NCI-H226 (cell line): ENCODE measurements around the gene GALT.
"Not testable (repeated sequence)": the region's sequence is repeated elsewhere in the genome, so short reads cannot be mapped to it uniquely, and the experiment has no call there.

ENCODE experiments used
- DNase-seq: peaks from one replicate; pipeline ENCODE4 v3.0.0-alpha.2; 2015

The GALT gene

GRCh38 chr9:34627716-34628655 is 18.5 kb upstream of the GALT start:
- DNase-seq, result no peak

GRCh38 chr9:34628656-34629490 is 17.6 kb upstream of the GALT start, which contains the start of gene ARID3C:
ARID3C (minus strand) TSS chr9:34629066; CDS start chr9:34628014, 1,052 bp downstream.
- DNase-seq, result no peak

- no peak for DNase-seq
Observed at GRCh38 chr9:34629491-34629808, 17.0 kb upstream of the GALT start.

GRCh38 chr9:34630402-34631154 is 15.9 kb upstream of the GALT start:
- DNase-seq, result no peak

GRCh38 chr9:34633166-34633565 is 13.3 kb upstream of the GALT start:
- no peak for DNase-seq

GRCh38 chr9:34633851-34634550 is 12.5 kb upstream of the GALT start:
- DNase-seq, result no peak

GRCh38 chr9:34634551-34635248 is 11.8 kb upstream of the GALT start:
- DNase-seq, result no peak

DNA sequence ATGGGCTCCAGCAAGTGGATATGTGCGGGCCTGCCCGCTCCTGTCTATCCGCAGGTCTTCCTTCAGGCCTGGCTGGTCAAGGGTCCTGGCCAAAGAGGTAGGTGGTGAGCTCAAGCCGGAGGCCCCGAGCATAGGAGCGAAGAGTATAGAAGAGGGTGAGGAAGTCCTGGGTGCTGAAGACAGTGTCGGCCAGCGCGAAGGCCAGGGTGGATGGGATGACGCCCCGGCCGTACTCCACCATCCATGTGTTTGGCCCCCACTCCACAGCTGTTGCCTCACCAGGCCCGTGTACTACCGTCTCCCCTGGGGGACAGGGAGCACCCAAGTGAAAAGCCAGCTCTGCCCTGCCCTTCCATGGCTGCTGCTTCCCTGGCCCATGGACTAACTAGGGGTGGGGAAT is 10.9 kb upstream of the GALT start:
- DNase-seq, result no peak

- DNase-seq, result no peak
Observed at GRCh38 chr9:34636791-34637355, 9.6 kb upstream of the GALT start.

DNA sequence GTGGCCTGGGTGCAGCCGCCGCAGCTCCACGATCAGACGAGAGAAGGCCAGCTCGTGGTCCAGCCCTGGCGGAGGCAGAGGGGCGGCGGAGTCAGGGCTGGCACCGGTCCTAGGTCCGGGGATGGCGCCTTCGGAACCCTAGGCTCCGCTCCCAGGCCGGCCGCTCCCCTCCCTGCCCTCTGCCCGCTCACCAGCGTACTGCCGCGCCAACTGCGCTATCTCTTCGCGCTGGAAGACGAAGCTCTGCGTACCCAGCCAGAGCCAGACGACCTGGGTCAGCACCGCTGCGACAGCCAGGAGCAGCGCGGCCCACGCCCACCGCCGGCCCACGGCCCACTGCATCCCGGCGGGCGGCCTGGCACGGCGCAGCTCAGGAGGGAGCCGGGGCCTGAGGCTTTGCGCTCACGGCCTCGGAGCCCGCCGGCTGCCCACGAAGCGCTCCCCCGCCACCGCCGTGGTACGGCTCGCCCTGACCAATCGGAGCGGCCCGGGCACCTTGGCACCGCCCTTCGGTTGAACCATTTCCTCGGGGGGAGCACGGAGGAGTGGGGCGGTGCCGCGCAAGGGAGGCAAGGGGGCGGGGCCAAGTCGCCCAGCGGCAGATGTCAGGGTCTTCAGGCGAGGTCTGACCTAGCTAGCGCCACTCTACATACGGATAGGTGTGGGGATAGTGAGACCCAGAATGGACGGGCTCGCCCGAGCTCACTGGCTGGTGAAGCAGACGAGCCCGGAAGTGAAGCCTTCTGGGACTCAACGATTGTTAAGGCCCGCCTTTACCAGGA is 8.9 kb upstream of the GALT start, which contains the start of gene SIGMAR1:
Gene SIGMAR1, minus strand, starts transcription at position 432 of the 782 bp plus-strand sequence. Its CDS starts 90 bp downstream, at position 342.
- DNase-seq, result peak; percentile 69

DNA sequence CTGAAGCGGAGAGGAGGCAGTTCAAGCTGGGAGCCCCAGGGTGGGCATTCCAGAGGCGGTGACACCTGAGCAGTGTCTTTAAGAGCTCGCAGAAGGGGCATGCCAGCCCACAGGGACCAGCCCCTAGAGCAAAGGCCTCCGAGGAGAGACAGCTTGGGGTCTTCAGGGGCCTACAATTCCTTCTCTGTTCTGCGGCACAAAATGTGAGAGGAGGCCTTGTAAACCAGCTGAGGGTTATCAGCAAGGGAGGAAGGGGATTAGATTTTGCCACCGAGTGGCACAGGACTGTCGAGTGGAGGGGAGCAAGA is 8.4 kb upstream of the GALT start:
- DNase-seq, result no peak

GRCh38 chr9:34639322-34639721 is 7.2 kb upstream of the GALT start:
- DNase-seq, result not testable (repeated sequence)

DNA sequence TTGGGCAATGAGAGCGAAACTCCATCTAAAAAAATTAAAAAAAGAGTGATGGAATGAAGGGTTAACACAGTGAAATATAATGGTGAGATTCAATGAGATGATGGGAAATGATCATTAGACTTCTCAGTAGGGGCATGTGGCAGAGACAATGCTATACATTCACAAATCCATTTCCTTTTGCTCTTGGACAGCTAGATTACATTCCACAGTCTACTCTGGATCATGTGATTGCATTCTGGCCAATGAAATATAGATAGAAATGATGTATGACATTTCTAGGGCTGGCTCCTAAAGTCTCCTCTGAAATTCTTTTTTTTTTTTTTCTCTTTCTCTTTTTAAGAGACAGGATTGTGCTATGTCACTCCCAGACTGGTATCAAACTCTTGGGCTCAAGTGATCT is 3.8 kb upstream of the GALT start:
- no peak for DNase-seq

DNA sequence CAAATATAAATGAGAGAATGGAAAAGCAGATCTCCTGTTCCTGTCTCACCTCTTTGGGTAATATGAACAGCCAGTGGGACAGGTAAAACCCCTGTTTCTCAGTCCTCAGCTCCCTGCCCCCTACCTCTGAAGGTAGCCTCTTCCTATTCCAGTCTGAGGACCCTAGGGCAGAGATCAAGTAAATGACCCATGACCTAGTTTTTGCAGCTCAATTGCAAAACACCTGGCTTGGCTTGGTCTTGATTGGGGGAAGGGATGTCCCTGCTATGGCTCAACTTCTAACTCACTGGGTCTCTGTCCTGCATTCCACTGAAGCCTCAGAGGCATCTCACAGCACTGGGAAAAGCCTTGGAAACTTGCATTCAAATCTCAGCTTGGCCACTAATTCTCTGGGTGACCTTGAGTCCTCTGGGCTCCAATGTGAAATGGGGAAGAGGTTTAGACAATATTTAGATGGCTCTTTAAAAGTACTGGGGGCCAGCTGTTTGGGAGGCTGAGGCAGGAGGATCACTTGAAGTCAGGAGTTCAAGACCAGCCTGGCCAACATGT is 1.6 kb upstream of the GALT start:
- no peak for DNase-seq

- DNase-seq, result no peak
Observed at GRCh38 chr9:34647084-34647403, 569 bp downstream of the GALT start.

GRCh38 chr9:34647651-34648050 is 1.2 kb downstream of the GALT start:
- DNase-seq, result no peak

GRCh38 chr9:34648673-34649072 is 2.2 kb downstream of the GALT start:
- DNase-seq, result no peak

DNA sequence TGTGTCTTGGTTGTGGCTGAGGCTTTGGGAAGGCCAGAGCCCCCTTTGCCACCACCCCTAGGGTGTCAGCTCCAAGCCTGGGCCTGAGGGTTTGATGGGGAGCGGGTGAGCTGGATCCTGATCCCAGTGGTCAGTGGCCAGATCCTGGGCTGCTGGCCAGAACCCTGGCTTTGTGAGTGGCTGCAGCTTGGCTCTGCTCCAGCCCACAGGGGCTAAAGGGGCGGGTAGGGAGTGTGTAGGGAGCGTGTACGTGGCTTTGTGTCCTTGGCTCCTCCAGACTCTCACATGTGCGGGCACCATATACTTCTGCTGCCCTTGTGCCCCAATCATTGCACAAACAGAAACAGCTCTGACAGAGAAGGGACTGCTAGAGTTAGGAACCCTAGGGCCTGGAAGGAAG is 4.3 kb downstream of the GALT start:
- DNase-seq, result no peak

GRCh38 chr9:34651321-34651720 is 4.8 kb downstream of the GALT start:
- peak; percentile 56 for DNase-seq

- peak; percentile 44 for DNase-seq
Observed at GRCh38 chr9:34651876-34652601, 5.6 kb downstream of the GALT start, which contains the start of gene IL11RA. IL11RA (plus strand) TSS chr9:34652185; CDS start chr9:34655218, 3,033 bp downstream.
